IPS-18c (cell line): Measurements from ENCODE around the gene SSC5D.
A peak's percentile ranks its signal among the peaks of the same experiment; 100 is the strongest.

Experiments
- H3K4me3 ChIP-seq: 2 replicates; pipeline ENCODE4 v1.7.0; 2013; ENCODE audit warnings: low read depth, mild to moderate bottlenecking, low read length, moderate library complexity; ENCODE audit not compliant: insufficient read depth
- H3K9me3 ChIP-seq: one replicate; pipeline ENCODE4 v1.6.1; 2013; ENCODE audit warnings: mild to moderate bottlenecking, low read length, moderate library complexity; ENCODE audit not compliant: control insufficient read depth, insufficient read depth

SSC5D gene

GRCh38 chr19:55538132-55538531 lies 49.9 kb downstream of the SSC5D start:
- Histone ChIP-seq H3K9me3 (no peaks in the 10 kb centered on the region), H3K4me3 (no peak overlapping the region)

- H3K4me3 ChIP-seq: no peak overlapping the region
- no peaks in the 10 kb centered on the region for H3K9me3 ChIP-seq
These were observed 51.1 kb downstream of the SSC5D start for GRCh38 chr19:55539090-55539984.

DNA sequence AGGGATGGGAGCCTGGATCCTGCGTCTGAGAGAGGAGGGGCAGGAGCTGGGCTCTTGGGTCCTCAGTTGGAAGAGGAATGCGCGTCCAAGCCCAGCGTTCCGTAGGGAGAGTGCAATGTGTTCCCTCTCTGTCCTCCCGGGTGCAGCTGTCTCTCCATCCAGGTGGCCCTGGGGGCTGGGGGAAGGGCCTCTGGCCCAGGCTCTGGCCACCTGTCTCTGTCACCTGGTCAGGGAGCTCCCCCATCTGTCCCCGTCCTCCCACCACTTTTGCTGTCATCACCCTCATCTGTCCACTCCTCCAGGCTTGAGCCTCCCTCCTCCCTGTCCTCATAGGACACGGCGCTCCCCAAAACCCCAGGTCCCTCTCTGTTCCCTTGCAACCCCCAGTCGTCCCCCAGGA lies 52.4 kb downstream of the SSC5D start:
- H3K9me3 ChIP-seq: no peaks in the 10 kb centered on the region
- no peak overlapping the region for H3K4me3 ChIP-seq

- Histone ChIP-seq H3K9me3 (no peaks in the 10 kb centered on the region), H3K4me3 (no peak overlapping the region)
These were observed 52.9 kb downstream of the SSC5D start for GRCh38 chr19:55541091-55541490.

- H3K9me3 ChIP-seq: no peaks in the 10 kb centered on the region
- no peak overlapping the region for H3K4me3 ChIP-seq
These were observed 54.1 kb downstream of the SSC5D start for GRCh38 chr19:55542292-55542855.

DNA sequence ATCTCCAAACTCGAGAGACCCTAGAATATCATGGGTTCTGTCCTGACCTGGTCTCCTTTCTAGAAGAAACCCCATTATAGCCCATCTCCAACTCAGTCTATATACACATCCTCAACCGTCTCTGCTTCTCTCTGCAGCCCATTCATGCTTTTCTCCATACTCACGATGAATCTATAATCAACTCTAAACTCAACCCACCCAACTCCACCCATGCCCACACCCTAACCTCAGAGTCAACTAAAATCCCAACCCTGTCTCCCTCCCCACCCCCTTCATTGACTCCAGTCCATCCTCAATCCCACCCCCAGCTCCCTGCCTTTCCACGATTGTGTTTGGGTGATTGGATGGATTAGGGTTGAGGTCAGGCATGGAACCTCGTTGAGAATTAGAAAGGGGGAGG lies 55.3 kb downstream of the SSC5D start:
- H3K9me3 ChIP-seq: no peaks in the 10 kb centered on the region
- H3K4me3 ChIP-seq: no peak overlapping the region

GRCh38 chr19:55544014-55544413 lies 55.8 kb downstream of the SSC5D start:
- no peak overlapping the region for H3K4me3 ChIP-seq

DNA sequence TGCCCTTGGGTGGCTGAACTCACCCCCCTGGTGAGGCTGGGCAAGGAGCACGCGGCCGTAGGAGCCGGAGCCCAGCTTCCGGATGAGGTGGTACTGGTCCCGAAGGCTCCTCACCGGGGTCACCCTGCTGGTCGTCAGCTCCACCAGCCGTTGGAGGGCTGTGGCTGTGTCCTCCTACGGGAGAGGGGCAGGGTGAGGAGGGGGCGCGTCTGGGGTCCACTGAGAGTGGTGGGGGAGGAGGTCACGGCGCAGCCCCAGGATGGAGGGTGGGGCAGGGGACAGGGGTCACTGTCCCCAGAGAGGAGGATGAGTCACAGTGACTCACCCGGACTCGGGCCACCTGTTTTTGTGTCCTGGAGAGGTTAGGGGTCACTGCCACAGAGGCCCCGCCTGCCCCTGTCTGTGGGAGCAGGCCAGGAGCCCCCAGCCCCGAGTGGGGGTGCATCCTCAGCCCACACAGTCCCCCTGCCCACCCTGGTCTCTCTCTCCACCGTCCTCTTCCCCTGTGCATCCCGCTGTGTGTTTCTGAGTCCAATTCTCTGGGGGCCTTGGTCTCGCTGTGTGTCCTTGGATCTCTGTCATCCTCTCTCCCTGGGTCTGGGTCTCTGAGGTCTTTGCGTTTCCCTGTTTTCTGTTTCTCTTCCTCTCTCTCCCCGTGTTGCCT lies 56.7 kb downstream of the SSC5D start:
- no peak overlapping the region for H3K4me3 ChIP-seq

More at GRCh38 chr19:55544014-55544413, 55.8 kb downstream of the SSC5D start:
- H3K9me3 ChIP-seq: no peaks in the 10 kb centered on the region

GRCh38 chr19:55545443-55545842 lies 57.2 kb downstream of the SSC5D start, which contains the start of gene SBK3:
Gene SBK3, minus strand, starts transcription at chr19:55545543. Its CDS starts 0 bp downstream, at chr19:55545543.
- H3K4me3 ChIP-seq: no peak within 1 kb of the TSS
- H3K9me3 ChIP-seq: no peaks in the 10 kb centered on the region

More for the DNA sequence above, 56.7 kb downstream of the SSC5D start:
- H3K9me3 ChIP-seq: no peaks in the 10 kb centered on the region

- no peak overlapping the region for H3K4me3 ChIP-seq
These were observed 57.8 kb downstream of the SSC5D start for GRCh38 chr19:55546011-55546410.

GRCh38 chr19:55546822-55547614 lies 58.8 kb downstream of the SSC5D start:
- no peak overlapping the region for H3K4me3 ChIP-seq
- H3K9me3 ChIP-seq: no peaks in the 10 kb centered on the region

More at GRCh38 chr19:55546011-55546410, 57.8 kb downstream of the SSC5D start:
- H3K9me3 ChIP-seq: no peaks in the 10 kb centered on the region

- H3K9me3 ChIP-seq: no peaks in the 10 kb centered on the region
- H3K4me3 ChIP-seq: peak overlapping the region; percentile 50
These were observed 61.5 kb downstream of the SSC5D start for GRCh38 chr19:55549500-55550320.

- H3K9me3 ChIP-seq: no peaks in the 10 kb centered on the region
These were observed 62.0 kb downstream of the SSC5D start for GRCh38 chr19:55550321-55550650.

DNA sequence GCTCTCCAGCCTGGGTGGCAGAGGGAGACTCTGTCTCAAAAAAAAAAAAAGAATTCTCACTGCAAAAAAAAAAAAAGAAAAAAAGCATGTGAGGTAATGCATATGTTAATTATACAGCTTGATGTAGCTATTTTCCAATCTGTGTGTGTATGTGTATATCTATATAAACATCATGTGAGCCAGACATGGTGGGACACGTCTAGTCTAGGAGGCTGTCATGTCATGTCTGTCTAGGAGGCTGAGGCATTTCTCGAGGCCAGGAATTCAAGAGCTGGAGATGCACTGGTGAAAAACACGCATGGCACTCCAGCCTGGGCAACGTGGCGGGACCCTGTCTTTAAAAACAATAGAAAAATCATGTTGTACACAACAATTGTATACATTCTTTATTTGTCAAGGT lies 64.0 kb downstream of the SSC5D start:
- Histone ChIP-seq H3K9me3 (no peaks in the 10 kb centered on the region), H3K4me3 (no peak overlapping the region)

More at GRCh38 chr19:55550321-55550650, 62.0 kb downstream of the SSC5D start:
- peak overlapping the region; percentile 50 for H3K4me3 ChIP-seq

DNA sequence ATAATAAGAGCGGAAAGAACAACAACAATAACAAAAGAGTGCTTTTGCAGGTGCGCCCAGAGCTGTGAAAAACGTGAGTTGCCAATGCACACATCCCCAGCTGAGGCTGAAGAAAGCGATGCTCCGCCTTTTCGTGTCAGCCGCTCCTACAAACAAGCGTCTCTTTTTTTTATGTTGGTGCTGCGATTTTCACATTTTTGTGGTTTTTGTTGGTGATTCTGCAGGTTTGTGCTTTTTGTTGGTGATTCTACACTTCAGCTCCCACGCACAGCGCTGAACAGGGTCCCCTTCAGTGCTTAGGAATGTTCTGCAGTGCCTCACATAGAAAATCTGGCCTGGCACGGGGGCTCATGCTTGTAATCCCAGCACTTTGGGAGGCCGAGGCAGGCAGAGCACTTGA lies 64.4 kb downstream of the SSC5D start:
- H3K9me3 ChIP-seq: no peaks in the 10 kb centered on the region
- no peak overlapping the region for H3K4me3 ChIP-seq
